ENCODE results near the gene SACM1L. TPM values are rescaled to one million over a fixed set of nuclear protein-coding genes. Genes with fewer than 3 reads are reported as not detected.

The SACM1L gene
- total and polyA plus RNA-seq, 11 donors, result 12.6 to 35.3 (median 22.3) TPM

GRCh38 chr3:45789235-45789812, 100.1 kb downstream of the SACM1L start:
- intact Hi-C loops (cut with DNase I), result no loop called here
- TF ChIP-seq POLR2A (IDR thresholded peaks at IDR 0.05) (no peak), CTCF (IDR thresholded peaks at IDR 0.05) (no peak)

GRCh38 chr3:45790596-45790995, 101.4 kb downstream of the SACM1L start:
- Histone ChIP-seq H3K27ac (no peak overlapping the region), H3K4me3 (no peak overlapping the region), H3K9me3 (peaks cover 0 to 26% (median 13%) of the 10 kb centered on the region in 12 donors), H3K4me1 (peaks cover 0 to 2% (median under 1%) of the 10 kb centered on the region in 12 donors), H3K36me3 (no peaks in the 10 kb centered on the region), H3K27me3 (peaks cover 0 to 22% (median 4%) of the 10 kb centered on the region in 9 donors)
- DNase-seq, result no peak
- intact Hi-C loops (cut with DNase I), result no loop called here
- whole genome bisulfite sequencing, 4 donors, result 69 to 75% (median 71%) methylated on average over 2 of the region's 2 CpGs
- no peak for TF ChIP-seq CTCF (IDR thresholded peaks at IDR 0.05)
- no peak for ATAC-seq

More at GRCh38 chr3:45789235-45789812, 100.1 kb downstream of the SACM1L start:
- Histone ChIP-seq H3K27ac (no peak overlapping the region), H3K4me1 (no peaks in the 10 kb centered on the region), H3K9me3 (peaks cover 0 to 26% (median 13%) of the 10 kb centered on the region in 12 donors), H3K27me3 (peaks cover 0 to 10% (median 0%) of the 10 kb centered on the region in 9 donors), H3K4me3 (no peak overlapping the region), H3K36me3 (no peaks in the 10 kb centered on the region)
- DNase-seq, result no peak
- no peak for ATAC-seq
- WGBS, 4 donors, result 78 to 84% (median 79%) methylated on average over 4 of the region's 4 CpGs

- 86 to 94% (median 92%) methylated on average over 2 of the region's 2 CpGs for WGBS, 4 donors
- H3K4me1 ChIP-seq, result peaks cover 0 to 15% (median 10%) of the 10 kb centered on the region in 12 donors
- H3K36me3 ChIP-seq, result no peaks in the 10 kb centered on the region
- no peak for TF ChIP-seq CTCF (IDR thresholded peaks at IDR 0.05)
- no peak for TF ChIP-seq POLR2A (IDR thresholded peaks at IDR 0.05)
- intact Hi-C loops (cut with DNase I), result no loop called here
- peaks cover 0 to 37% (median 17%) of the 10 kb centered on the region in 9 donors for H3K27me3 ChIP-seq
- H3K9me3 ChIP-seq, result peaks cover 0 to 26% (median 13%) of the 10 kb centered on the region in 12 donors
- DNase-seq, result no peak
- no peak overlapping the region for H3K27ac ChIP-seq
- H3K4me3 ChIP-seq, result no peak overlapping the region
- ATAC-seq, result no peak
These were observed 102.8 kb downstream of the SACM1L start for GRCh38 chr3:45792036-45792435.

GRCh38 chr3:45792516-45793172, 103.4 kb downstream of the SACM1L start:
- WGBS, 4 donors, result 83 to 97% (median 89%) methylated on average over 7 of the region's 7 CpGs
- DNase-seq, result no peak

More at GRCh38 chr3:45792516-45793172, 103.4 kb downstream of the SACM1L start:
- no peaks in the 10 kb centered on the region for H3K36me3 ChIP-seq
- no peak for TF ChIP-seq POLR2A (IDR thresholded peaks at IDR 0.05)
- TF ChIP-seq CTCF (IDR thresholded peaks at IDR 0.05), result no peak
- H3K27me3 ChIP-seq, result peaks cover 0 to 43% (median 23%) of the 10 kb centered on the region in 9 donors
- no peak overlapping the region for H3K27ac ChIP-seq
- ATAC-seq, result no peak
- peaks cover 0 to 26% (median 13%) of the 10 kb centered on the region in 12 donors for H3K9me3 ChIP-seq
- H3K4me3 ChIP-seq, result no peak overlapping the region
- H3K4me1 ChIP-seq, result peaks cover 0 to 15% (median 10%) of the 10 kb centered on the region in 12 donors
- intact Hi-C loops (cut with DNase I), result no loop called here

Data from heart left ventricle (tissue), 16 donors.